Heart right ventricle (tissue), 16 donors: ENCODE data around the gene ASIC5. TPM values are rescaled to one million over a fixed set of nuclear protein-coding genes. Genes with fewer than 3 reads are reported as not detected.

ENCODE experiments used
- ATAC-seq, 8 donors: fragments of 200-7000 bp; cut with Tn5 transposase; one replicate each; pipeline ENCODE4 v1.9.1; 2020; ENCODE audit warnings: mild to moderate bottlenecking in 8 of 8, moderate library complexity in 8 of 8, moderate number of reproducible peaks in 1 of 8
- DNase-seq, 2 donors: peaks; one replicate each; pipeline ENCODE4 v3.0.0-alpha.2; 2020
- H3K27ac ChIP-seq, 10 donors: fragments of 200-600 bp; sonication (generic) in 2 of 10; one replicate each; pipeline versions ENCODE4 v1.5.0 to v1.8.0; 2020 to 2022; ENCODE audit warnings: mild to moderate bottlenecking in 3 of 10
- H3K27me3 ChIP-seq, 7 donors: fragments of 200-600 bp; one replicate each; pipeline ENCODE4 v1.8.0; 2021 to 2022; ENCODE audit warnings: mild to moderate bottlenecking in 2 of 7
- H3K36me3 ChIP-seq, 9 donors: fragments of 200-600 bp; sonication (generic) in 1 of 9; one replicate each; pipeline versions ENCODE4 v1.5.0 to v1.8.0; 2020 to 2022; ENCODE audit warnings: mild to moderate bottlenecking in 2 of 9
- H3K4me1 ChIP-seq, 9 donors: fragments of 200-600 bp; sonication (generic) in 1 of 9; one replicate each; pipeline versions ENCODE4 v1.5.0 to v1.8.0; 2020 to 2022; ENCODE audit warnings: mild to moderate bottlenecking in 4 of 9
- H3K4me3 ChIP-seq, 10 donors: fragments of 200-600 bp; sonication (generic) in 2 of 10; one replicate each; pipeline versions ENCODE4 v1.5.0 to v1.8.0; 2020 to 2022; ENCODE audit warnings: mild to moderate bottlenecking in 7 of 10, moderate library complexity in 2 of 10
- H3K9me3 ChIP-seq, 11 donors: fragments of 200-600 bp in 10 of 11; sonication (generic) in 2 of 11; one replicate each; pipeline versions ENCODE4 v1.5.0 to v1.8.0; 2013 to 2022; ENCODE audit warnings: mild to moderate bottlenecking in 2 of 11, control low read depth in 1 of 11, moderate library complexity in 1 of 11
- CTCF ChIP-seq, 9 donors: fragments of 200-600 bp; sonication (generic) in 2 of 9; IDR thresholded peaks; one replicate each; pipeline versions ENCODE4 v1.5.0 to v1.8.0; 2021 to 2022; ENCODE audit warnings: antibody characterized with exemption in 9 of 9, mild to moderate bottlenecking in 5 of 9, moderate library complexity in 1 of 9
- WGBS, 2 donors: extraction: QIAGEN DNeasy Blood & Tissue Kit; methylation state at CpG; one replicate each; pipeline ENCODE4 v1.1.7; 2013; ENCODE audit warnings: inconsistent platforms in 1 of 2; 5-methylcytosine and 5-hydroxymethylcytosine counted together
- intact Hi-C, 10 donors: fragments of 100-400 bp; cut with DNase I; formaldehyde crosslinking; loops; one replicate each; pipeline versions ENCODE4 v1.11.1 to v1.14.2; 2022
- polyA plus RNA-seq, 2 donors: library from polyadenylated mRNA; stranded (reverse); fragments of 200-250 nt; gene quantifications; one replicate each; pipeline ENCODE4 v1.2.3, GENCODE V29; 2013
- total RNA-seq, 10 donors: library from RNA; stranded (reverse); fragmentation: NEBNext Ultra II Directional in 3 of 10; extraction: Animal tissue kit (Norgen Biotek cat#: 25700) in 3 of 10; gene quantifications; one replicate each; pipeline versions ENCODE4 v1.2.1 to v1.2.4, GENCODE V29; 2021 to 2023
- donor health status: Arrhythmogenic right ventricular cardiomyopathy.
- donor health status: ischemic (EF 13 %, LVEDD 7.1; RV severe dilation, severe dysfunction).
- donor health status: healthy with polysubstance abuse.
- donor health status: DM: no; HTN: yes; CAD: no.
- donor health status: DM: no; HTN: no; CAD: no.
- donor health status: ischemic (EF 25% LVEDD 6.9; RV normal size, moderate dysfunction).
- donor health status: ischemic (EF 25% LVEDD 5.7; RV mildly dilated, moderate dysfunction).
- donor health status: healthy.
- donor health status: DM: yes; HTN: yes; CAD: no.
- donor health status: Ischemic cardiomyopathy.
- donor health status: ischemic (EF 35%, LVEDD 5.7; RV mildly dilated, moderate dysfunction).
- donor health status: nonischemic (EF 11% LVEDD 7.7; RV severe dilation, severe dysfunction).
- donor health status: DM: yes; HTN: yes; CAD: no.
- donor health status: PGD.
- donor health status: ischemic (EF 29% LVEDD 5.4; RV normal size, mild dysfunction).
- donor health status: nonischemic (EF 23%, LVEDD 6.1; RV moderate dilation, normal function).

The ASIC5 gene
- total and polyA plus RNA-seq, 12 donors = not detected

GRCh38 chr4:155879767-155880166 is 13.7 kb upstream of the ASIC5 start:
- H3K4me3 ChIP-seq = no peak overlapping the region

GRCh38 chr4:155878611-155879010 is 12.5 kb upstream of the ASIC5 start:
- Histone ChIP-seq H3K36me3 (no peaks in the 10 kb centered on the region), H3K27ac (no peak overlapping the region), H3K27me3 (no peaks in the 10 kb centered on the region), H3K4me1 (no peaks in the 10 kb centered on the region), H3K9me3 (peaks cover 0 to 32% (median 7%) of the 10 kb centered on the region in 11 donors), H3K4me3 (no peak overlapping the region)
- TF ChIP-seq CTCF (IDR thresholded peaks at IDR 0.05) = no peak
- no peak for ATAC-seq
- 24 to 32% methylated on average over 2 of the region's 2 CpGs for WGBS, 2 donors
- intact Hi-C loops = no loop called here
- DNase-seq = no peak

More at GRCh38 chr4:155879767-155880166, 13.7 kb upstream of the ASIC5 start:
- H3K36me3 ChIP-seq = no peaks in the 10 kb centered on the region
- no peak for TF ChIP-seq CTCF (IDR thresholded peaks at IDR 0.05)
- no peak for ATAC-seq
- no peak overlapping the region for H3K27ac ChIP-seq
- no peaks in the 10 kb centered on the region for H3K27me3 ChIP-seq
- H3K4me1 ChIP-seq = no peaks in the 10 kb centered on the region
- intact Hi-C loops = no loop called here
- no peak for DNase-seq
- peaks cover 0 to 22% (median 7%) of the 10 kb centered on the region in 11 donors for H3K9me3 ChIP-seq

GRCh38 chr4:155877971-155878370 is 11.9 kb upstream of the ASIC5 start:
- H3K27me3 ChIP-seq = no peaks in the 10 kb centered on the region
- intact Hi-C loops = no loop called here
- WGBS, 2 donors = 78 to 87% methylated on average over 4 of the region's 4 CpGs
- no peaks in the 10 kb centered on the region for H3K36me3 ChIP-seq
- DNase-seq = no peak
- no peak for TF ChIP-seq CTCF (IDR thresholded peaks at IDR 0.05)
- no peak overlapping the region for H3K27ac ChIP-seq
- no peak overlapping the region for H3K4me3 ChIP-seq
- no peak for ATAC-seq
- no peaks in the 10 kb centered on the region for H3K4me1 ChIP-seq
- H3K9me3 ChIP-seq = peaks cover 0 to 32% (median 7%) of the 10 kb centered on the region in 11 donors

- no peak for DNase-seq
- Histone ChIP-seq H3K27ac (no peak overlapping the region), H3K36me3 (no peaks in the 10 kb centered on the region), H3K4me1 (no peaks in the 10 kb centered on the region), H3K4me3 (no peak overlapping the region), H3K9me3 (peaks cover 0 to 32% (median 7%) of the 10 kb centered on the region in 11 donors), H3K27me3 (no peaks in the 10 kb centered on the region)
- WGBS, 2 donors = 77 to 88% methylated on average over 1 of the region's 1 CpG
- ATAC-seq = no peak
- intact Hi-C loops = no loop called here
- TF ChIP-seq CTCF (IDR thresholded peaks at IDR 0.05) = no peak
Observed at GRCh38 chr4:155875878-155876277, 9.8 kb upstream of the ASIC5 start.
